Activated naive CD8-positive, alpha-beta T cell (primary cell): ENCODE results near the gene AGAP1.

Source experiments
- H3K27ac Mint-ChIP-seq: one replicate; pipeline ENCODE4 v1.8.0; 2021; ENCODE audit warnings: mixed read lengths
- H3K27me3 Mint-ChIP-seq: one replicate; pipeline ENCODE4 v1.8.0; 2021; ENCODE audit warnings: mixed read lengths
- H3K36me3 Mint-ChIP-seq: one replicate; pipeline ENCODE4 v1.8.0; 2021; ENCODE audit warnings: mixed read lengths
- H3K4me1 Mint-ChIP-seq: one replicate; pipeline ENCODE4 v1.8.0; 2021; ENCODE audit warnings: low read depth, mixed read lengths
- H3K4me3 Mint-ChIP-seq: one replicate; pipeline ENCODE4 v1.8.0; 2021; ENCODE audit warnings: mild to moderate bottlenecking, mixed read lengths
- H3K9me3 Mint-ChIP-seq: one replicate; pipeline ENCODE4 v1.8.0; 2021; ENCODE audit warnings: low read depth, mixed read lengths

AGAP1 gene

GRCh38 chr2:235541838-235542549 lies 48.2 kb downstream of the AGAP1 start:
- Mint-ChIP-seq H3K27ac (no peak overlapping the region), H3K27me3 (no peaks in the 10 kb centered on the region), H3K9me3 (no peaks in the 10 kb centered on the region), H3K4me3 (no peak overlapping the region), H3K36me3 (no peaks in the 10 kb centered on the region), H3K4me1 (no peaks in the 10 kb centered on the region)

GRCh38 chr2:235542733-235543127 lies 48.9 kb downstream of the AGAP1 start:
- no peaks in the 10 kb centered on the region for H3K9me3 Mint-ChIP-seq
- H3K4me1 Mint-ChIP-seq: no peaks in the 10 kb centered on the region
- H3K4me3 Mint-ChIP-seq: no peak overlapping the region
- H3K27ac Mint-ChIP-seq: no peak overlapping the region
- no peaks in the 10 kb centered on the region for H3K27me3 Mint-ChIP-seq
- H3K36me3 Mint-ChIP-seq: no peaks in the 10 kb centered on the region

- no peak overlapping the region for H3K4me3 Mint-ChIP-seq
- no peaks in the 10 kb centered on the region for H3K36me3 Mint-ChIP-seq
- H3K27ac Mint-ChIP-seq: no peak overlapping the region
- H3K4me1 Mint-ChIP-seq: no peaks in the 10 kb centered on the region
- H3K27me3 Mint-ChIP-seq: no peaks in the 10 kb centered on the region
- H3K9me3 Mint-ChIP-seq: no peaks in the 10 kb centered on the region
Measured at GRCh38 chr2:235543128-235543750, 49.4 kb downstream of the AGAP1 start.

- no peaks in the 10 kb centered on the region for H3K27me3 Mint-ChIP-seq
- no peak overlapping the region for H3K27ac Mint-ChIP-seq
- no peaks in the 10 kb centered on the region for H3K36me3 Mint-ChIP-seq
- no peaks in the 10 kb centered on the region for H3K9me3 Mint-ChIP-seq
- H3K4me1 Mint-ChIP-seq: no peaks in the 10 kb centered on the region
- no peak overlapping the region for H3K4me3 Mint-ChIP-seq
Measured at GRCh38 chr2:235543851-235544688, 50.2 kb downstream of the AGAP1 start.

GRCh38 chr2:235544689-235544969 lies 50.8 kb downstream of the AGAP1 start:
- no peaks in the 10 kb centered on the region for H3K4me1 Mint-ChIP-seq
- H3K4me3 Mint-ChIP-seq: no peak overlapping the region
- H3K27me3 Mint-ChIP-seq: no peaks in the 10 kb centered on the region
- no peak overlapping the region for H3K27ac Mint-ChIP-seq
- no peaks in the 10 kb centered on the region for H3K36me3 Mint-ChIP-seq
- H3K9me3 Mint-ChIP-seq: no peaks in the 10 kb centered on the region

- Mint-ChIP-seq H3K27me3 (peaks cover 2% of the 10 kb centered on the region), H3K4me1 (no peaks in the 10 kb centered on the region), H3K27ac (no peak overlapping the region), H3K9me3 (no peaks in the 10 kb centered on the region), H3K36me3 (no peaks in the 10 kb centered on the region), H3K4me3 (no peak overlapping the region)
Measured at GRCh38 chr2:235545339-235546150, 51.7 kb downstream of the AGAP1 start.

- no peaks in the 10 kb centered on the region for H3K9me3 Mint-ChIP-seq
- no peaks in the 10 kb centered on the region for H3K4me1 Mint-ChIP-seq
- peaks cover 2% of the 10 kb centered on the region for H3K27me3 Mint-ChIP-seq
- H3K4me3 Mint-ChIP-seq: no peak overlapping the region
- no peak overlapping the region for H3K27ac Mint-ChIP-seq
- H3K36me3 Mint-ChIP-seq: no peaks in the 10 kb centered on the region
Measured at GRCh38 chr2:235546151-235546435, 52.2 kb downstream of the AGAP1 start.

- Mint-ChIP-seq H3K27ac (no peak overlapping the region), H3K4me3 (no peak overlapping the region), H3K9me3 (no peaks in the 10 kb centered on the region), H3K4me1 (no peaks in the 10 kb centered on the region), H3K36me3 (no peaks in the 10 kb centered on the region), H3K27me3 (peaks cover 2% of the 10 kb centered on the region)
Measured at GRCh38 chr2:235546436-235546835, 52.6 kb downstream of the AGAP1 start.

GRCh38 chr2:235549735-235550377 lies 56.0 kb downstream of the AGAP1 start:
- H3K4me3 Mint-ChIP-seq: no peak overlapping the region
- H3K4me1 Mint-ChIP-seq: no peaks in the 10 kb centered on the region
- no peaks in the 10 kb centered on the region for H3K9me3 Mint-ChIP-seq
- peaks cover 9% of the 10 kb centered on the region for H3K27me3 Mint-ChIP-seq
- H3K36me3 Mint-ChIP-seq: no peaks in the 10 kb centered on the region
- no peak overlapping the region for H3K27ac Mint-ChIP-seq

GRCh38 chr2:235550378-235550760 lies 56.5 kb downstream of the AGAP1 start:
- Mint-ChIP-seq H3K4me1 (no peaks in the 10 kb centered on the region), H3K27ac (no peak overlapping the region), H3K4me3 (no peak overlapping the region), H3K9me3 (no peaks in the 10 kb centered on the region), H3K27me3 (peaks cover 11% of the 10 kb centered on the region), H3K36me3 (no peaks in the 10 kb centered on the region)

- Mint-ChIP-seq H3K27me3 (peaks cover 11% of the 10 kb centered on the region), H3K4me3 (no peak overlapping the region), H3K36me3 (no peaks in the 10 kb centered on the region), H3K9me3 (no peaks in the 10 kb centered on the region), H3K4me1 (no peaks in the 10 kb centered on the region), H3K27ac (no peak overlapping the region)
Measured at GRCh38 chr2:235550946-235551345, 57.1 kb downstream of the AGAP1 start.

- peaks cover 11% of the 10 kb centered on the region for H3K27me3 Mint-ChIP-seq
- H3K4me3 Mint-ChIP-seq: no peak overlapping the region
- no peak overlapping the region for H3K27ac Mint-ChIP-seq
- H3K4me1 Mint-ChIP-seq: no peaks in the 10 kb centered on the region
- H3K36me3 Mint-ChIP-seq: no peaks in the 10 kb centered on the region
- H3K9me3 Mint-ChIP-seq: no peaks in the 10 kb centered on the region
Measured at GRCh38 chr2:235551965-235552364, 58.1 kb downstream of the AGAP1 start.

GRCh38 chr2:235552671-235553070 lies 58.8 kb downstream of the AGAP1 start:
- no peak overlapping the region for H3K27ac Mint-ChIP-seq
- H3K27me3 Mint-ChIP-seq: peaks cover 11% of the 10 kb centered on the region
- H3K4me1 Mint-ChIP-seq: no peaks in the 10 kb centered on the region
- no peaks in the 10 kb centered on the region for H3K36me3 Mint-ChIP-seq
- no peak overlapping the region for H3K4me3 Mint-ChIP-seq
- no peaks in the 10 kb centered on the region for H3K9me3 Mint-ChIP-seq

GRCh38 chr2:235553291-235553690 lies 59.4 kb downstream of the AGAP1 start:
- Mint-ChIP-seq H3K27me3 (peaks cover 11% of the 10 kb centered on the region), H3K4me3 (no peak overlapping the region), H3K4me1 (no peaks in the 10 kb centered on the region), H3K9me3 (no peaks in the 10 kb centered on the region), H3K36me3 (no peaks in the 10 kb centered on the region), H3K27ac (no peak overlapping the region)

- Mint-ChIP-seq H3K27me3 (peaks cover 11% of the 10 kb centered on the region), H3K9me3 (no peaks in the 10 kb centered on the region), H3K27ac (no peak overlapping the region), H3K4me3 (no peak overlapping the region), H3K36me3 (no peaks in the 10 kb centered on the region), H3K4me1 (no peaks in the 10 kb centered on the region)
Measured at GRCh38 chr2:235553696-235554100, 59.9 kb downstream of the AGAP1 start.
